ENCODE results near the gene GNL1.

- TF ChIP-seq CTCF (IDR thresholded peaks at IDR 0.05; ENCODE audit: insufficient read depth, low read length, poor library complexity, severe bottlenecking) (no peak), EZH2phosphoT487 (conservative IDR thresholded peaks at IDR 0.05; ENCODE audit: low read length) (no peak)
Observed at GRCh38 chr6:30572148-30572547, 15.9 kb upstream of the GNL1 start.

All from SU-DHL-6 (cell line).